Activated CD8-positive, alpha-beta T cell treated with anti-CD3 and anti-CD28 coated beads for 36 hours (primary cell): ENCODE results near the gene EPB41. TPM values are rescaled to one million over a fixed set of nuclear protein-coding genes. Genes with fewer than 3 reads are reported as not detected.

Experiments
- ATAC-seq: fragments of 200-7000 bp; cut with Tn5 transposase; one replicate; pipeline ENCODE4 v1.10.0; 2021; ENCODE audit warnings: mild to moderate bottlenecking, moderate library complexity
- CTCF ChIA-PET: fragments of 350-600 bp; sonication (Branson Sonifier 250); formaldehyde crosslinking; loops from one replicate; lab custom pipeline; 2021; ENCODE audit warnings: antibody characterized with exemption; lab: Charles Lee
- POLR2A ChIA-PET: fragments of 350-600 bp; sonication (Branson Sonifier 250); formaldehyde crosslinking; loops from one replicate; lab custom pipeline; 2021; ENCODE audit warnings: antibody characterized with exemption; lab: Charles Lee
- DNase-seq: peaks from one replicate; pipeline ENCODE4 v3.0.0-alpha.2; 2020
- H3K27ac Mint-ChIP-seq: one replicate; pipeline ENCODE4 v1.8.0; 2021; ENCODE audit warnings: mild to moderate bottlenecking, mixed read lengths
- H3K27me3 Mint-ChIP-seq: one replicate; pipeline ENCODE4 v1.8.0; 2021; ENCODE audit warnings: mixed read lengths
- H3K36me3 Mint-ChIP-seq: one replicate; pipeline ENCODE4 v1.8.0; 2021; ENCODE audit warnings: low read depth, mixed read lengths
- H3K4me1 Mint-ChIP-seq: one replicate; pipeline ENCODE4 v1.8.0; 2021; ENCODE audit warnings: low read depth, mixed read lengths
- H3K4me3 Mint-ChIP-seq: one replicate; pipeline ENCODE4 v1.8.0; 2021; ENCODE audit warnings: mild to moderate bottlenecking, moderate library complexity, mixed read lengths
- H3K9me3 Mint-ChIP-seq: one replicate; pipeline ENCODE4 v1.8.0; 2021; ENCODE audit warnings: mixed read lengths
- intact Hi-C: fragments of 100-400 bp; cut with micrococcal nuclease; formaldehyde crosslinking; loops from one replicate; pipeline ENCODE4 v1.10.0; 2022
- total RNA-seq, 2 experiments: library from RNA; stranded (reverse); gene quantifications; one replicate each; pipeline ENCODE4 v1.2.3, GENCODE V29; 2021
- TF ChIP-seq, protein P1 (sequence below): fragments of 200-600 bp; IDR thresholded peaks from one replicate; pipeline ENCODE4 v1.8.0; 2022; ENCODE audit warnings: antibody characterized with exemption, mild to moderate bottlenecking

Gene EPB41
- total RNA-seq, 2 experiments from 2014 or later = 74.9 to 80.3 TPM

DNA sequence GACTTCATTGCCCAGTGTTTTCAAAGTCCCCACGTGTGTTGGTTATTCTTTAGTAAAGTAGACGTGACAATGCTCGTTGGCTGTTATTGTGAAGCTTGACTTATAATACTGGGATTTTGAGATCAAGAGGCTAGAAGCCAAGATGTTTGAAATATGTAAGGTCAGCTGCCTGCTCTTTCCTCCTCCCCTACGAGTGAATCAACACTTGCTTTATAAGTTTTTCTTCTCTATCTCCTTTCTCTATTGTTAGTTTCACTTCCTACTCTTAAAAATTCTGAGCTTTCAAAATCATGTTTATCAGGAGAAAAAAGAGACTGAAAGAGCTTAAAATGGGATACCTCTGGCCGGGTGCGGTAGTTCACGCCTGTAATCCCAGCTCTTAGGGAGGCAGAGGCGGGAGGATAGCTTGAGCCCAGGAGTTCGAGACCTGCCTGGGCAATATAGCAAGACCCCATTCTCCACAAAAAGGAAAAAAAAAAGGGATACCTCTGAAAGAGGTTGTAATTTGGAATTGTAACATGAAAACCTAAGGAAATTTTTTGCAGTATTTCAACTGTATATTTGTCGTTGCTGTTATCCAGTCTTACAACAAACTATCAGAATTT, 72.0 kb downstream of the EPB41 start:
- Mint-ChIP-seq H3K36me3 (peaks cover 23% of the 10 kb centered on the region), H3K4me1 (peaks cover 43% of the 10 kb centered on the region), H3K27me3 (no peaks in the 10 kb centered on the region), H3K9me3 (no peaks in the 10 kb centered on the region), H3K27ac (peak overlapping the region; percentile 70), H3K4me3 (no peak overlapping the region)
- ATAC-seq (no peak), DNase-seq (no peak)
- ChIA-PET POLR2A (interaction anchor here (1.0 to 2.1 kb wide), 4 partner anchors 10 to 99 kb away, joined by 3 to 6 read pairs (median 4); no protein-coding TSS in a partner anchor), CTCF (interaction anchor here (1.0 to 1.5 kb wide), 3 partner anchors 48 to 70 kb away, joined by 3 to 4 read pairs (median 4); no protein-coding TSS in a partner anchor)
- TF ChIP-seq, protein P1, sequence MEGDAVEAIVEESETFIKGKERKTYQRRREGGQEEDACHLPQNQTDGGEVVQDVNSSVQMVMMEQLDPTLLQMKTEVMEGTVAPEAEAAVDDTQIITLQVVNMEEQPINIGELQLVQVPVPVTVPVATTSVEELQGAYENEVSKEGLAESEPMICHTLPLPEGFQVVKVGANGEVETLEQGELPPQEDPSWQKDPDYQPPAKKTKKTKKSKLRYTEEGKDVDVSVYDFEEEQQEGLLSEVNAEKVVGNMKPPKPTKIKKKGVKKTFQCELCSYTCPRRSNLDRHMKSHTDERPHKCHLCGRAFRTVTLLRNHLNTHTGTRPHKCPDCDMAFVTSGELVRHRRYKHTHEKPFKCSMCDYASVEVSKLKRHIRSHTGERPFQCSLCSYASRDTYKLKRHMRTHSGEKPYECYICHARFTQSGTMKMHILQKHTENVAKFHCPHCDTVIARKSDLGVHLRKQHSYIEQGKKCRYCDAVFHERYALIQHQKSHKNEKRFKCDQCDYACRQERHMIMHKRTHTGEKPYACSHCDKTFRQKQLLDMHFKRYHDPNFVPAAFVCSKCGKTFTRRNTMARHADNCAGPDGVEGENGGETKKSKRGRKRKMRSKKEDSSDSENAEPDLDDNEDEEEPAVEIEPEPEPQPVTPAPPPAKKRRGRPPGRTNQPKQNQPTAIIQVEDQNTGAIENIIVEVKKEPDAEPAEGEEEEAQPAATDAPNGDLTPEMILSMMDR = no peak
- intact Hi-C loops = no loop called here

DNA sequence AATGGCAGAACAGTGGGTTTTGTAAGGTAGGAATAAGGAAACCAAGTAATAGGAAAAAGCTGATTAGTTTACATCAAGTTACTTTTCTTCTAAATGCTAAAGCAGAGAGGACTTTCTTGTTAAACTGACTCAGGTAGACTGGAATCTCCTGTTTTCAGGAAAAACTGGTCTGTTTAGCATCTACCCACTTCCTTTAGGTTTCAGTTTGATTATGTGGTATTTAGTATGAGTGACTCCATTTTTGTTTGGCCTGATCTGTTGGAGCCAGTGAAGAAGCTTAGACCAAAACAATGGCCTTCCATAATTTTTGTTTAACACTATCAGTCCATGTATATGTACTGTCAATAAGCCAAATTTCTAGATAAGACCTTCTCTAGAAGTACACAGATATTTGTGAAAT, 88.4 kb downstream of the EPB41 start:
- TF ChIP-seq, protein P1 = no peak
- peak overlapping the region; percentile 55 for H3K27ac Mint-ChIP-seq
- ChIA-PET POLR2A (interaction anchor here (0.6 kb wide), 2 partner anchors 9 to 158 kb away, joined by 3 to 4 read pairs; no protein-coding TSS in a partner anchor), CTCF (interaction anchor here (1.0 to 2.1 kb wide), 5 partner anchors 16 to 121 kb away, joined by 3 to 5 read pairs (median 3); no protein-coding TSS in a partner anchor)
- H3K4me1 Mint-ChIP-seq = peaks cover 19% of the 10 kb centered on the region
- H3K27me3 Mint-ChIP-seq = no peaks in the 10 kb centered on the region
- peaks cover 17% of the 10 kb centered on the region for H3K36me3 Mint-ChIP-seq
- intact Hi-C loops = no loop called here
- DNase-seq = no peak
- ATAC-seq = no peak
- H3K4me3 Mint-ChIP-seq = no peak overlapping the region
- no peaks in the 10 kb centered on the region for H3K9me3 Mint-ChIP-seq

DNA sequence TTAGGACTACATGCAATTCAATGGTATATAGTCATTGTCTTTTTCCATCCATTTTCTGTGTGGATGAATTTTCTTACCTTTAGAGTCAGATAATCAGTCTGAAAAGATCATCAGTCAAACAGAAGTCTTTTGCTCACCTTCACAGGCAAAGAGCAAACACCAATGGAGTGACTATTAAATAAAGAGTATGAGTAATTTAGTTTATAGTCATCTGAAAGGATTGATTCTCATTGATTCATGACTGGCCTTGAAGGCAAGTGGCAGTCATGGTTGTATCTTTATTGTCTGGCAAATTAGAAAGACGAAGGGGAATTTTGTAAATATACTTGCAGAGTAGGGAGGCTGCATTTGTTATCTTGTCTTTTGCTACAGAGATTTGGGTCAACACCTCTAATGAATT, 89.9 kb downstream of the EPB41 start:
- Mint-ChIP-seq H3K4me3 (no peak overlapping the region), H3K27me3 (no peaks in the 10 kb centered on the region), H3K9me3 (no peaks in the 10 kb centered on the region), H3K36me3 (peaks cover 14% of the 10 kb centered on the region), H3K27ac (no peak overlapping the region), H3K4me1 (peaks cover 19% of the 10 kb centered on the region)
- ATAC-seq = no peak
- POLR2A ChIA-PET = no interaction called here
- TF ChIP-seq, protein P1 = no peak
- no peak for DNase-seq
- CTCF ChIA-PET = no interaction called here
- intact Hi-C loops = no loop called here

DNA sequence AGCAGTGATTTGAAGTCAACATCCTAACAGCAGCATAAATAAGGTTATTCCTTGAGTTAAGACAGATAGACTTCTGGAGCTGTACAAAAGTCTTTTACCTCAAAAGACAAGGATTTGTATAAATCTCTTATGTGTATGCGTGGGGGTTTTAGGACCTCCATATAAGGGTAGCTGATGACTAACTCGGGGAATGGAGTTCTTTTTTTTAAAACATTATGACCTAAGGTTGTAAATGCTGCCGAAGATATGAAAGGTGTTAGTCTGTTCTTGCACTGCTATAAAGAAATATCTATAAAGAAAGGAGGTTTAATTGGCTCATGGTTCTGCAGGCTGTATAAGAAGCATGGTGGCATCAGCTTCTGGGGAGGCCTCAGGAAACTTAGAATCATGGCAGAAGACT, 90.4 kb downstream of the EPB41 start:
- no peak overlapping the region for H3K4me3 Mint-ChIP-seq
- H3K27me3 Mint-ChIP-seq = no peaks in the 10 kb centered on the region
- H3K36me3 Mint-ChIP-seq = peaks cover 14% of the 10 kb centered on the region
- peaks cover 19% of the 10 kb centered on the region for H3K4me1 Mint-ChIP-seq
- CTCF ChIA-PET = no interaction called here
- peak overlapping the region; percentile 36 for H3K27ac Mint-ChIP-seq
- TF ChIP-seq, protein P1 = no peak
- ATAC-seq (no peak), DNase-seq (no peak)
- intact Hi-C loops = no loop called here
- POLR2A ChIA-PET = no interaction called here
- no peaks in the 10 kb centered on the region for H3K9me3 Mint-ChIP-seq

DNA sequence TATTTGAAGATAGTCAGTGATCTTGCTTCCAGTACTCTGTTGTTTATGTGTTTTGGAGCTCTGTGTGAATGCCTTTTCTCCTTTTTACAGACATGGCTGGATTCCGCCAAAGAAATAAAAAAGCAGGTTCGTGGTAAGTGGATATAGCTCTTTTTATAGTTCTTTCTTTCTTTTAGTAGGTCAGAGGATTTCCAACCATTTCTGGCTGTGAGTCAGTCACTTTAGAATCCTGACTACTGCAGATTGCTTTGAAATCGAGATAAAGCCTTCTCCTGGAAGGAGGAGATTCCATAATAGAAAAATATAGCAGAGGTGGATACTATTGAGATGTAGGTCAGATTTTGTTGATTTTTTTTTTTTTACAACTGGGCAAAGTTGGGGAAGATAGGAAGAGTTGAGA, 97.4 kb downstream of the EPB41 start:
- TF ChIP-seq, protein P1 = no peak
- Mint-ChIP-seq H3K27me3 (no peaks in the 10 kb centered on the region), H3K36me3 (peaks cover 7% of the 10 kb centered on the region), H3K4me1 (peaks cover 5% of the 10 kb centered on the region), H3K27ac (peak overlapping the region; percentile 16), H3K4me3 (no peak overlapping the region), H3K9me3 (no peaks in the 10 kb centered on the region)
- ATAC-seq (no peak), DNase-seq (no peak)
- ChIA-PET CTCF (interaction anchor here (1.4 to 1.6 kb wide), 3 partner anchors 10 to 135 kb away, joined by 4 to 5 read pairs (median 4); no protein-coding TSS in a partner anchor), POLR2A (interaction anchor here (0.6 kb wide), 1 partner anchor 17 kb away, joined by 3 read pairs; no protein-coding TSS in a partner anchor)
- intact Hi-C loops = no loop called here
